Cardiac fibroblast (primary cell): ENCODE measurements around the gene SALL2.
"Not testable (repeated sequence)": the region's sequence is repeated elsewhere in the genome, so short reads cannot be mapped to it uniquely, and the experiment has no call there.

ENCODE experiments used
- DNase-seq, 2 donors: peaks; one replicate each; pipeline versions ENCODE4 v3.0.0 to v3.0.0-alpha.2; 2010; ENCODE audit warnings: low read depth in 2 of 2
- H3K4me3 ChIP-seq, 2 donors: replicated peaks in 1 of 2; 1 replicate in 1 of 2; 2 replicates in 1 of 2; pipeline ENCODE4 v1.5.1; 2011; ENCODE audit warnings: low read depth in 2 of 2, low read length in 2 of 2, mild to moderate bottlenecking in 2 of 2, moderate library complexity in 1 of 2
- CTCF ChIP-seq: IDR thresholded peaks from one replicate; pipeline ENCODE4 v1.5.1; 2011; ENCODE audit warnings: low read depth, mild to moderate bottlenecking, low read length, inconsistent platforms

Gene SALL2

GRCh38 chr14:21553266-21553665 lies 27.1 kb upstream of the SALL2 start:
- no peak for TF ChIP-seq CTCF
- no peak overlapping the region for H3K4me3 ChIP-seq
- no peak for DNase-seq

GRCh38 chr14:21544588-21544987 lies 18.4 kb upstream of the SALL2 start:
- DNase-seq, H3K4me3 ChIP-seq: not testable (repeated sequence)

- no peak overlapping the region for H3K4me3 ChIP-seq
- no peak for DNase-seq
- TF ChIP-seq CTCF, result no peak
Observed at GRCh38 chr14:21543963-21544362, 17.8 kb upstream of the SALL2 start.

- no peak for DNase-seq
- TF ChIP-seq CTCF, result no peak
- H3K4me3 ChIP-seq, result no peak overlapping the region
Observed at GRCh38 chr14:21543521-21543960, 17.4 kb upstream of the SALL2 start.

GRCh38 chr14:21541413-21542074 lies 15.4 kb upstream of the SALL2 start:
- no peak for TF ChIP-seq CTCF
- DNase-seq, result no peak
- no peak overlapping the region for H3K4me3 ChIP-seq

- DNase-seq, result no peak
- H3K4me3 ChIP-seq, result no peak overlapping the region
- no peak for TF ChIP-seq CTCF
Observed at GRCh38 chr14:21539189-21539940, 13.2 kb upstream of the SALL2 start.

- no peak for TF ChIP-seq CTCF
- DNase-seq, result no peak
- no peak overlapping the region for H3K4me3 ChIP-seq
Observed at GRCh38 chr14:21537090-21537424, 10.9 kb upstream of the SALL2 start.
